Measurements from ENCODE around the gene CDCA3.

The CDCA3 gene

GRCh38 chr12:6840761-6841515, 10.1 kb downstream of the CDCA3 start, which contains the start of gene GNB3:
TSS of gene GNB3 (plus strand) at chr12:6840925. CDS start at chr12:6841288, 363 bp downstream.
- no peak for TF ChIP-seq CTCF (IDR thresholded peaks at IDR 0.05; ENCODE audit: low read depth, low read length, missing control alignments)
- no peak within 1 kb of the TSS for H3K4me3 ChIP-seq (ENCODE audit: low read depth, low read length)
- no peak for DNase-seq (ENCODE audit: low read depth)

GRCh38 chr12:6840330-6840729, 10.8 kb downstream of the CDCA3 start:
- no peak overlapping the region for H3K4me3 ChIP-seq (ENCODE audit: low read depth, low read length)
- no peak for TF ChIP-seq CTCF (IDR thresholded peaks at IDR 0.05; ENCODE audit: low read depth, low read length, missing control alignments)
- DNase-seq (ENCODE audit: low read depth) = no peak

- TF ChIP-seq CTCF (IDR thresholded peaks at IDR 0.05; ENCODE audit: low read depth, low read length, missing control alignments) = no peak
- H3K4me3 ChIP-seq (ENCODE audit: low read depth, low read length) = no peak overlapping the region
These were observed 11.4 kb downstream of the CDCA3 start for GRCh38 chr12:6839482-6840201.

GRCh38 chr12:6838854-6839253, 12.2 kb downstream of the CDCA3 start:
- DNase-seq (ENCODE audit: low read depth) = no peak
- no peak for TF ChIP-seq CTCF (IDR thresholded peaks at IDR 0.05; ENCODE audit: low read depth, low read length, missing control alignments)

More at GRCh38 chr12:6839482-6840201, 11.4 kb downstream of the CDCA3 start:
- peak; percentile 71 for DNase-seq (ENCODE audit: low read depth)

GRCh38 chr12:6837370-6838060, 13.6 kb downstream of the CDCA3 start:
- no peak for TF ChIP-seq CTCF (IDR thresholded peaks at IDR 0.05; ENCODE audit: low read depth, low read length, missing control alignments)
- H3K4me3 ChIP-seq (ENCODE audit: low read depth, low read length) = no peak overlapping the region

More at GRCh38 chr12:6838854-6839253, 12.2 kb downstream of the CDCA3 start:
- no peak overlapping the region for H3K4me3 ChIP-seq (ENCODE audit: low read depth, low read length)

GRCh38 chr12:6836851-6837250, 14.2 kb downstream of the CDCA3 start:
- DNase-seq (ENCODE audit: low read depth) = no peak
- TF ChIP-seq CTCF (IDR thresholded peaks at IDR 0.05; ENCODE audit: low read depth, low read length, missing control alignments) = no peak
- no peak overlapping the region for H3K4me3 ChIP-seq (ENCODE audit: low read depth, low read length)

More at GRCh38 chr12:6837370-6838060, 13.6 kb downstream of the CDCA3 start:
- no peak for DNase-seq (ENCODE audit: low read depth)

All from GM12864 (cell line).